B cell (primary cell): ENCODE results near the gene TET3. TPM values are rescaled to one million over a fixed set of nuclear protein-coding genes. Genes with fewer than 3 reads are reported as not detected.

Source experiments
- ATAC-seq: fragments of 200-7000 bp; cut with Tn5 transposase; one replicate; pipeline ENCODE4 v1.10.0; 2021; ENCODE audit warnings: low read depth, mild to moderate bottlenecking, moderate number of reproducible peaks, moderate library complexity
- CTCF ChIA-PET: fragments of 350-600 bp; sonication (Branson Sonifier 250); formaldehyde crosslinking; loops from one replicate; lab custom pipeline; 2021; ENCODE audit warnings: antibody characterized with exemption, inconsistent platforms; lab: Charles Lee
- POLR2A ChIA-PET: fragments of 350-600 bp; sonication (Branson Sonifier 250); formaldehyde crosslinking; loops from one replicate; lab custom pipeline; 2021; ENCODE audit warnings: antibody characterized with exemption; lab: Charles Lee
- DNase-seq: peaks from one replicate; pipeline ENCODE4 v3.0.0; 2013
- H2AFZ ChIP-seq: 2 replicates; pipeline ENCODE4 v1.6.1; 2012; ENCODE audit warnings: mild to moderate bottlenecking, low read depth, low read length; ENCODE audit not compliant: insufficient read depth, poor library complexity, severe bottlenecking
- H3K27ac ChIP-seq, 2 donors: 1 replicate in 1 of 2; 2 replicates in 1 of 2; pipeline ENCODE4 v1.5.1; 2012 to 2013; ENCODE audit warnings: low read length in 2 of 2, mild to moderate bottlenecking in 2 of 2, moderate library complexity in 1 of 2
- H3K27me3 ChIP-seq, 4 experiments: fragments of 200-600 bp in 1 of 4; sonication (generic) in 1 of 4; replicated peaks in 1 of 4; 1 replicate in 2 of 4; 2 replicates in 2 of 4; pipeline versions ENCODE4 v1.6.1 to v1.7.0; 2013 to 2016; ENCODE audit warnings: low read length in 3 of 4, mild to moderate bottlenecking in 2 of 4, mixed read lengths in 1 of 4, moderate library complexity in 1 of 4; ENCODE audit not compliant: insufficient read depth in 4 of 4, control insufficient read depth in 3 of 4; ENCODE audit errors: control extremely low read depth in 1 of 4
- H3K36me3 ChIP-seq, 2 experiments: replicated peaks in 1 of 2; 1 replicate in 1 of 2; 2 replicates in 1 of 2; pipeline versions ENCODE4 v1.6.1 to v1.7.1; 2013; ENCODE audit warnings: low read length in 1 of 2; ENCODE audit not compliant: insufficient read depth in 2 of 2, control insufficient read depth in 1 of 2; ENCODE audit errors: control extremely low read depth in 1 of 2, extremely low read depth in 1 of 2
- H3K4me1 ChIP-seq, 2 donors: fragments of 200-600 bp in 1 of 2; sonication (generic) in 1 of 2; 1 replicate in 1 of 2; 2 replicates in 1 of 2; pipeline versions ENCODE4 v1.5.1 to v1.6.1; 2013 to 2017; ENCODE audit warnings: low read length in 2 of 2; ENCODE audit not compliant: control insufficient read depth in 2 of 2, insufficient read depth in 2 of 2
- H3K4me2 ChIP-seq: replicated peaks from 2 replicates; pipeline ENCODE3; 2012; ENCODE audit warnings: mild to moderate bottlenecking, low read depth, low read length; ENCODE audit not compliant: poor library complexity, severe bottlenecking
- H3K4me3 ChIP-seq, 5 experiments: fragments of 200-600 bp in 1 of 5; sonication (generic) in 1 of 5; 1 replicate in 3 of 5; 2 replicates in 2 of 5; pipeline versions ENCODE4 v1.5.1 to v1.7.0; 2011 to 2016; ENCODE audit warnings: low read length in 4 of 5, mild to moderate bottlenecking in 4 of 5, low read depth in 2 of 5, control low read depth in 1 of 5, moderate library complexity in 1 of 5; ENCODE audit not compliant: insufficient read depth in 1 of 5; ENCODE audit errors: control extremely low read depth in 1 of 5, extremely low read depth in 1 of 5
- H3K79me2 ChIP-seq: fragments of 200-600 bp; sonication (generic); one replicate; pipeline ENCODE4 v1.6.0; 2016; ENCODE audit warnings: low read length; ENCODE audit not compliant: control insufficient read depth, insufficient read depth
- H3K9ac ChIP-seq: fragments of 200-600 bp; sonication (generic); 2 replicates; pipeline ENCODE4 v1.6.1; 2017; ENCODE audit warnings: mild to moderate bottlenecking, low read length, moderate library complexity
- H3K9me3 ChIP-seq, 3 donors: one replicate each; pipeline versions ENCODE4 v1.6.1 to v1.7.1; 2013; ENCODE audit warnings: low read length in 2 of 3; ENCODE audit not compliant: control insufficient read depth in 2 of 3, insufficient read depth in 1 of 3; ENCODE audit errors: control extremely low read depth in 1 of 3
- H4K20me1 ChIP-seq: 2 replicates; pipeline ENCODE4 v1.6.0; 2012; ENCODE audit warnings: mild to moderate bottlenecking, low read length; ENCODE audit not compliant: insufficient read depth, control insufficient read depth, poor library complexity, severe bottlenecking
- H3K27ac Mint-ChIP-seq: one replicate; pipeline ENCODE4 v1.8.0; 2021; ENCODE audit warnings: mixed read lengths
- H3K27me3 Mint-ChIP-seq: one replicate; pipeline ENCODE4 v1.8.0; 2021; ENCODE audit warnings: mixed read lengths
- H3K4me1 Mint-ChIP-seq: one replicate; pipeline ENCODE4 v1.8.0; 2021; ENCODE audit warnings: mixed read lengths
- H3K4me3 Mint-ChIP-seq: one replicate; pipeline ENCODE4 v1.8.0; 2021; ENCODE audit warnings: mixed read lengths
- H3K9me3 Mint-ChIP-seq: one replicate; pipeline ENCODE4 v1.8.0; 2022; ENCODE audit warnings: mixed read lengths; ENCODE audit not compliant: insufficient read depth
- CTCF ChIP-seq: fragments of 200-600 bp; IDR thresholded peaks from one replicate; pipeline ENCODE4 v1.8.0; 2022; ENCODE audit warnings: antibody characterized with exemption, mild to moderate bottlenecking
- EZH2 ChIP-seq: IDR thresholded peaks from 2 replicates; pipeline ENCODE4 v1.6.1; 2012; ENCODE audit warnings: borderline replicate concordance, low read depth, mild to moderate bottlenecking, moderate library complexity, low read length; ENCODE audit not compliant: insufficient read depth, poor library complexity, severe bottlenecking
- WGBS: methylation state at CpG from one replicate; pipeline ENCODE4 v1.1.5; 2013; ENCODE audit warnings: missing lambda C conversion rate; ENCODE audit not compliant: insufficient coverage; 5-methylcytosine and 5-hydroxymethylcytosine counted together
- intact Hi-C: fragments of 100-400 bp; cut with micrococcal nuclease; formaldehyde crosslinking; loops from one replicate; pipeline ENCODE4 v1.10.0; 2022
- polyA plus RNA-seq: library from polyadenylated mRNA; depleted of rRNA; stranded (reverse); fragments of >200 nt; gene quantifications from 2 replicates; pipeline ENCODE4 v1.2.3, GENCODE V29; 2012
- total RNA-seq, 2 donors: library from RNA; stranded (reverse); fragments of 120-200 nt in 1 of 2; gene quantifications; 1 replicate in 1 of 2; 2 replicates in 1 of 2; pipeline versions ENCODE4 v1.2.3 to v1.2.4, GENCODE V29; 2013 to 2022

TET3 gene
- total and polyA plus RNA-seq, 2 donors (not counting 1 experiment from before 2014, with no cell fraction given) = 4.7 to 43.9 TPM

GRCh38 chr2:73970850-73971471 is 13.7 kb upstream of the TET3 start:
- 4% methylated on average over 5 of the region's 7 CpGs for WGBS
- ATAC-seq (peak; percentile 86), DNase-seq (peak; percentile 76)
- Histone ChIP-seq H3K4me3 (peak overlapping the region in 3 of 5 experiments; percentile 23 to 47 (median 31)), H2AFZ (peak overlapping the region; percentile 52), H3K4me1 (peaks cover 35 to 38% of the 10 kb centered on the region in 2 donors), H3K79me2 (no peaks in the 10 kb centered on the region), H3K27ac (peak overlapping the region; percentile 5 to 53), H3K9me3 (no peaks in the 10 kb centered on the region), H3K4me2 (peak overlapping the region; percentile 79), H3K9ac (peak overlapping the region; percentile 31), H3K27me3 (no peaks in the 10 kb centered on the region), H3K36me3 (no peaks in the 10 kb centered on the region), H4K20me1 (no peaks in the 10 kb centered on the region)
- ChIA-PET CTCF (interaction anchor here (0.5 to 1.3 kb wide), 3 partner anchors 60 to 428 kb away, joined by 4 to 5 read pairs (median 4); no protein-coding TSS in a partner anchor), POLR2A (interaction anchor here (0.6 to 1.1 kb wide), 6 partner anchors 28 to 932 kb away, joined by 3 to 9 read pairs (median 5); no protein-coding TSS in a partner anchor)
- TF ChIP-seq EZH2 (no peak), CTCF (no peak)
- intact Hi-C loops = loop anchor here (2.0 to 5.0 kb wide), 2 partner anchors 14 to 206 kb away; partner anchors contain the start of genes MOB1A and TET3
- H3K27me3 Mint-ChIP-seq = no peaks in the 10 kb centered on the region
- no peaks in the 10 kb centered on the region for H3K9me3 Mint-ChIP-seq
- peak overlapping the region; percentile 73 for H3K4me3 Mint-ChIP-seq
- H3K27ac Mint-ChIP-seq = peak overlapping the region; percentile 65
- peaks cover 46% of the 10 kb centered on the region for H3K4me1 Mint-ChIP-seq

GRCh38 chr2:73971722-73972121 is 13.0 kb upstream of the TET3 start:
- H3K4me1 ChIP-seq = peaks cover 35 to 38% of the 10 kb centered on the region in 2 donors
- no peaks in the 10 kb centered on the region for H3K27me3 ChIP-seq
- peak overlapping the region; percentile 79 for H3K4me2 ChIP-seq
- no peaks in the 10 kb centered on the region for H3K27me3 Mint-ChIP-seq
- POLR2A ChIA-PET = no interaction called here
- ATAC-seq (no peak), DNase-seq (no peak)
- no peaks in the 10 kb centered on the region for H3K79me2 ChIP-seq
- intact Hi-C loops = loop anchor here (2.0 to 5.0 kb wide), 2 partner anchors 13 to 206 kb away; partner anchors contain the start of genes MOB1A and TET3
- WGBS = 70% methylated on average over 3 of the region's 3 CpGs
- H3K4me3 ChIP-seq = peak overlapping the region in 1 of 5 experiments; percentile 47
- no peaks in the 10 kb centered on the region for H4K20me1 ChIP-seq
- no peaks in the 10 kb centered on the region for H3K36me3 ChIP-seq
- H3K4me3 Mint-ChIP-seq = peak overlapping the region; percentile 32
- peak overlapping the region; percentile 50 for H3K27ac Mint-ChIP-seq
- no peak overlapping the region for H2AFZ ChIP-seq
- no peak overlapping the region for H3K27ac ChIP-seq
- no peak overlapping the region for H3K9ac ChIP-seq
- no peaks in the 10 kb centered on the region for H3K9me3 Mint-ChIP-seq
- no peak for TF ChIP-seq EZH2
- no peak for TF ChIP-seq CTCF
- no peaks in the 10 kb centered on the region for H3K9me3 ChIP-seq
- CTCF ChIA-PET = interaction anchor here (0.5 to 1.4 kb wide), 4 partner anchors 63 to 427 kb away, joined by 3 to 5 read pairs (median 4); no protein-coding TSS in a partner anchor
- peaks cover 46% of the 10 kb centered on the region for H3K4me1 Mint-ChIP-seq
